Breast epithelium (tissue), 3 donors: ENCODE measurements around the gene DNAJA2.

Experiments
- POLR2A ChIP-seq: fragments of 450-650 bp; IDR thresholded peaks from one replicate; pipeline ENCODE4 v1.6.1; 2016; ENCODE audit warnings: antibody characterized with exemption, mild to moderate bottlenecking, moderate library complexity
- POLR2AphosphoS5 ChIP-seq, 3 donors: sonication (generic); formaldehyde crosslinking; IDR thresholded peaks; one replicate each; pipeline ENCODE4 v1.6.1; 2017; ENCODE audit warnings: antibody characterized with exemption in 3 of 3
- TF ChIP-seq, protein P1 (sequence below), 3 donors: fragments of 450-650 bp; IDR thresholded peaks; one replicate each; pipeline ENCODE4 v1.5.1; 2016 to 2017; ENCODE audit warnings: antibody characterized with exemption in 3 of 3, mild to moderate bottlenecking in 3 of 3, moderate library complexity in 3 of 3

DNA sequence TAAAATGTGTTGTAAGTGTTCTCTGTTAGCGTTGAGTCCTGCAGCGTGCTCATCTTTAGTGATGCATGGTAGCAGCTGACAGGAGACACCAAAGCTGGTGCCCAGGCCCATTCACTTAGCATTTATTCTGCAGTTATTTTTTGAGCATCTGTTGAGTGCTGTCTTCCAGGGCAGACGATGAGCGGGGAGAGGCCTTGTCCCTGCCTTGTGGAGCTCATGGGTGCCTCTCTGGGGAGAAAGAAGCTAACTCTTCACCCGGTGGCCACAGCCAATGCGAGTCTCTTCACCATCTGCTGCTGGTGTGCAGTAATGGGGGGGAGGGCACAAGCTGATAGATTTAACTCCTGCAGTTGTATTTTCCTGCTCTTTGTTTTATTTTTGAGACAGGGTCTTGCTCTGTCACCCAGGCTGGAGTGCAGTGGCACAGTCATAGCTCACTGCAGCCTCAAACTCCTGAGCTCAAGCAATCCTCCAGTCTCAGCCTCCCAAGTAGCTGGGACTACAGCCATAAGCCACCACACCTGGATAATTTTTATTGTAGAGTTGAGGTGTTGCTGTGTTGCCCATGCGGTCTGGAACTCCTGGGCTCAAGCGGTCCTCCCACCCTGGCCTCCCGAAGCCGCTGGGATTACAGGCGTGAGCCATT lies 58.8 kb downstream of the DNAJA2 start:
- TF ChIP-seq POLR2A (no peak), POLR2AphosphoS5 (IDR thresholded peaks at IDR 0.05) (no peak)
- TF ChIP-seq, protein P1, sequence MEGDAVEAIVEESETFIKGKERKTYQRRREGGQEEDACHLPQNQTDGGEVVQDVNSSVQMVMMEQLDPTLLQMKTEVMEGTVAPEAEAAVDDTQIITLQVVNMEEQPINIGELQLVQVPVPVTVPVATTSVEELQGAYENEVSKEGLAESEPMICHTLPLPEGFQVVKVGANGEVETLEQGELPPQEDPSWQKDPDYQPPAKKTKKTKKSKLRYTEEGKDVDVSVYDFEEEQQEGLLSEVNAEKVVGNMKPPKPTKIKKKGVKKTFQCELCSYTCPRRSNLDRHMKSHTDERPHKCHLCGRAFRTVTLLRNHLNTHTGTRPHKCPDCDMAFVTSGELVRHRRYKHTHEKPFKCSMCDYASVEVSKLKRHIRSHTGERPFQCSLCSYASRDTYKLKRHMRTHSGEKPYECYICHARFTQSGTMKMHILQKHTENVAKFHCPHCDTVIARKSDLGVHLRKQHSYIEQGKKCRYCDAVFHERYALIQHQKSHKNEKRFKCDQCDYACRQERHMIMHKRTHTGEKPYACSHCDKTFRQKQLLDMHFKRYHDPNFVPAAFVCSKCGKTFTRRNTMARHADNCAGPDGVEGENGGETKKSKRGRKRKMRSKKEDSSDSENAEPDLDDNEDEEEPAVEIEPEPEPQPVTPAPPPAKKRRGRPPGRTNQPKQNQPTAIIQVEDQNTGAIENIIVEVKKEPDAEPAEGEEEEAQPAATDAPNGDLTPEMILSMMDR (IDR thresholded peaks at IDR 0.05), result no peak
